Keratinocyte (primary cell): ENCODE measurements around the gene PRIMA1. TPM values are rescaled to one million over a fixed set of nuclear protein-coding genes. Genes with fewer than 3 reads are reported as not detected.

ENCODE experiments used
- DNase-seq: peaks from one replicate; pipeline ENCODE4 v3.0.0-alpha.2; 2011; ENCODE audit warnings: low read depth, missing footprints, low spot score
- FAIRE-seq: peaks from 2 replicates; lab custom pipeline; 2011; peaks lifted over from hg19 to GRCh38; lab: Jason Lieb, UNC
- H2AFZ ChIP-seq: 2 replicates; pipeline ENCODE4 v1.6.0; 2012; ENCODE audit warnings: low read length, control low read depth, inconsistent platforms; ENCODE audit not compliant: control insufficient read depth
- H3K27ac ChIP-seq: 2 replicates; pipeline ENCODE4 v1.5.1; 2011; ENCODE audit warnings: low read length; ENCODE audit not compliant: control insufficient read depth, insufficient read depth
- H3K27me3 ChIP-seq: 3 replicates; pipeline ENCODE4 v1.6.0; 2011; ENCODE audit warnings: low read length; ENCODE audit not compliant: control insufficient read depth, insufficient read depth; ENCODE audit errors: extremely low read depth
- H3K36me3 ChIP-seq, 2 experiments: 2 replicates in 1 of 2; 3 replicates in 1 of 2; pipeline ENCODE4 v1.5.1; 2011; ENCODE audit warnings: low read length in 2 of 2, mild to moderate bottlenecking in 1 of 2; ENCODE audit not compliant: control insufficient read depth in 2 of 2, insufficient read depth in 2 of 2; ENCODE audit errors: extremely low read depth in 1 of 2
- H3K4me1 ChIP-seq: 3 replicates; pipeline ENCODE4 v1.5.1; 2011; ENCODE audit warnings: low read length; ENCODE audit not compliant: control insufficient read depth, insufficient read depth; ENCODE audit errors: extremely low read depth
- H3K4me2 ChIP-seq: 3 replicates; pipeline ENCODE4 v1.6.0; 2011; ENCODE audit warnings: low read depth, low read length; ENCODE audit not compliant: control insufficient read depth, insufficient read depth; ENCODE audit errors: extremely low read depth
- H3K4me3 ChIP-seq, 3 experiments: fragments of 200-600 bp in 1 of 3; sonication (generic) in 1 of 3; 2 replicates in 2 of 3; 3 replicates in 1 of 3; pipeline ENCODE4 v1.5.1; 2011 to 2016; ENCODE audit warnings: low read length in 3 of 3, mild to moderate bottlenecking in 3 of 3, control low read depth in 2 of 3, inconsistent platforms in 1 of 3, low read depth in 1 of 3, mixed read lengths in 1 of 3, mixed run types in 1 of 3, moderate library complexity in 1 of 3; ENCODE audit not compliant: control insufficient read depth in 2 of 3, insufficient read depth in 2 of 3; ENCODE audit errors: extremely low read depth in 1 of 3
- H3K79me2 ChIP-seq: 2 replicates; pipeline ENCODE4 v1.6.0; 2012; ENCODE audit warnings: low read length; ENCODE audit not compliant: control insufficient read depth, insufficient read depth
- H3K9ac ChIP-seq: 3 replicates; pipeline ENCODE4 v1.6.0; 2011; ENCODE audit warnings: low read length; ENCODE audit not compliant: control insufficient read depth, insufficient read depth; ENCODE audit errors: extremely low read depth
- H3K9me1 ChIP-seq: 3 replicates; pipeline ENCODE4 v1.6.0; 2011; ENCODE audit warnings: low read length; ENCODE audit not compliant: control insufficient read depth, insufficient read depth; ENCODE audit errors: extremely low read depth
- H3K9me3 ChIP-seq: 2 replicates; pipeline ENCODE4 v1.5.1; 2012; ENCODE audit warnings: low read depth, low read length; ENCODE audit not compliant: control insufficient read depth
- H4K20me1 ChIP-seq: 3 replicates; pipeline ENCODE4 v1.6.0; 2011; ENCODE audit warnings: low read length; ENCODE audit not compliant: control insufficient read depth, insufficient read depth; ENCODE audit errors: extremely low read depth
- CTCF ChIP-seq, 3 experiments: IDR thresholded peaks in 1 of 3; conservative IDR thresholded peaks in 1 of 3; optimal IDR thresholded peaks in 1 of 3; 2 replicates in 2 of 3; 3 replicates in 1 of 3; pipeline versions ENCODE3 to v1.5.1; 2011; ENCODE audit warnings: low read length in 3 of 3, mild to moderate bottlenecking in 3 of 3, moderate library complexity in 2 of 3, control low read depth in 1 of 3, inconsistent platforms in 1 of 3; ENCODE audit not compliant: insufficient read depth in 2 of 3; ENCODE audit errors: extremely low read depth in 1 of 3
- EZH2 ChIP-seq: IDR thresholded peaks from one replicate; pipeline ENCODE4 v1.6.1; 2012; ENCODE audit warnings: inconsistent platforms, mild to moderate bottlenecking, low read length, moderate library complexity
- dilution Hi-C: fragments of 300-500 bp; cut with MboI; formaldehyde crosslinking; loops from one replicate; pipeline ENCODE4 v1.7.0; 2020; ENCODE audit warnings: low sequenced_read_pairs; ENCODE audit not compliant: extremely low pct_ligation_motif_present
- polyA plus RNA-seq, 5 experiments: library from polyadenylated mRNA; depleted of rRNA in 3 of 5; stranded (reverse) in 3 of 5; stranded (forward) in 1 of 5; unstranded in 1 of 5; fragments of >200 nt; gene quantifications; 1 replicate in 1 of 5; 2 replicates in 3 of 5; 3 replicates in 1 of 5; pipeline versions ENCODE4 v1.2.1 to v1.2.3, GENCODE V29; 2011 to 2012; ENCODE audit warnings: missing spikeins in 2 of 5, low read depth in 1 of 5, low replicate concordance in 1 of 5

Gene PRIMA1
- polyA plus RNA-seq, 1 donor (not counting 4 experiments of a cell fraction or from before 2014, with no cell fraction given) = not detected

GRCh38 chr14:93747102-93747501, 41.2 kb downstream of the PRIMA1 start:
- no peak overlapping the region for H3K27ac ChIP-seq

GRCh38 chr14:93745603-93746273, 42.5 kb downstream of the PRIMA1 start:
- Histone ChIP-seq H3K36me3 (no peaks in the 10 kb centered on the region), H3K4me3 (no peak overlapping the region), H3K4me1 (no peaks in the 10 kb centered on the region), H3K9me1 (no peaks in the 10 kb centered on the region), H3K9me3 (no peaks in the 10 kb centered on the region), H3K79me2 (no peaks in the 10 kb centered on the region), H4K20me1 (no peaks in the 10 kb centered on the region), H3K27me3 (no peaks in the 10 kb centered on the region), H2AFZ (no peak overlapping the region), H3K9ac (no peak overlapping the region), H3K4me2 (no peak overlapping the region), H3K27ac (no peak overlapping the region)
- dilution Hi-C loops = no loop called here
- no peak for TF ChIP-seq CTCF (optimal IDR thresholded peaks at IDR 0.05 in 1 of 3, IDR thresholded peaks at IDR 0.05 in 1 of 3, conservative IDR thresholded peaks at IDR 0.05 in 1 of 3; ENCODE audit: extremely low read depth in 1 of 3, insufficient read depth in 2 of 3, low read length in 3 of 3)
- no peak for TF ChIP-seq EZH2
- no peak for FAIRE-seq
- no peak for DNase-seq

More at GRCh38 chr14:93747102-93747501, 41.2 kb downstream of the PRIMA1 start:
- H3K4me2 ChIP-seq = no peak overlapping the region
- H3K36me3 ChIP-seq = no peaks in the 10 kb centered on the region
- H3K9ac ChIP-seq = no peak overlapping the region
- no peaks in the 10 kb centered on the region for H3K9me3 ChIP-seq
- dilution Hi-C loops = no loop called here
- H4K20me1 ChIP-seq = no peaks in the 10 kb centered on the region
- TF ChIP-seq CTCF (optimal IDR thresholded peaks at IDR 0.05 in 1 of 3, IDR thresholded peaks at IDR 0.05 in 1 of 3, conservative IDR thresholded peaks at IDR 0.05 in 1 of 3; ENCODE audit: extremely low read depth in 1 of 3, insufficient read depth in 2 of 3, low read length in 3 of 3) (no peak), EZH2 (no peak)
- H3K4me1 ChIP-seq = no peaks in the 10 kb centered on the region
- no peak overlapping the region for H2AFZ ChIP-seq
- H3K79me2 ChIP-seq = no peaks in the 10 kb centered on the region
- H3K9me1 ChIP-seq = no peaks in the 10 kb centered on the region
- no peak for FAIRE-seq
- DNase-seq = no peak
- H3K4me3 ChIP-seq = no peak overlapping the region
- H3K27me3 ChIP-seq = no peaks in the 10 kb centered on the region
